GM12878 (cell line): ENCODE results near the gene USH2A. TPM values are rescaled to one million over a fixed set of nuclear protein-coding genes. Genes with fewer than 3 reads are reported as not detected.

ENCODE experiments used
- ATAC-seq: fragments of 200-7000 bp; cut with Tn5 transposase; 3 replicates; pipeline ENCODE4 v1.9.1; 2020; ENCODE audit warnings: mild to moderate bottlenecking, moderate library complexity
- BruUV-seq: library from RNA; stranded (reverse); fragments of 400-500 nt; replicated peaks from 2 replicates; lab custom pipeline; 2021; lab: Mats Ljungman, UMichigan
- CTCF ChIA-PET: fragments of 300-600 bp; sonication (Branson Sonifier 250); formaldehyde crosslinking; extraction: SDS; loops from one replicate; lab custom pipeline; 2021; ENCODE audit warnings: inconsistent platforms; lab: Yijun Ruan, JAX
- POLR2A ChIA-PET: fragments of 350-600 bp; formaldehyde crosslinking; extraction: SDS; loops from one replicate; lab custom pipeline; 2021; ENCODE audit warnings: inconsistent platforms; lab: Charles Lee
- RAD21 ChIA-PET: fragments of 300-600 bp; sonication (Branson Sonifier 250); formaldehyde crosslinking; loops from one replicate; lab custom pipeline; 2023; ENCODE audit warnings: antibody characterized with exemption; ENCODE audit not compliant: unreplicated experiment; lab: Charles Lee
- SMC1A ChIA-PET: fragments of 300-600 bp; sonication (Branson Sonifier 250); formaldehyde crosslinking; loops from one replicate; lab custom pipeline; 2023; ENCODE audit not compliant: unreplicated experiment, uncharacterized antibody; lab: Charles Lee
- DNase-seq: peaks from one replicate; pipeline ENCODE4 v3.0.0-alpha.2; 2011; ENCODE audit warnings: low read depth, low spot score
- FAIRE-seq: peaks from 3 replicates; lab custom pipeline; 2011; peaks lifted over from hg19 to GRCh38; lab: Jason Lieb, UNC
- H2AFZ ChIP-seq: 2 replicates; pipeline ENCODE4 v1.6.0; 2011; ENCODE audit warnings: low read depth, low read length, control low read depth; ENCODE audit not compliant: control insufficient read depth
- H3K27ac ChIP-seq: 2 replicates; pipeline ENCODE4 v1.5.1; 2011; ENCODE audit warnings: control low read depth; ENCODE audit not compliant: control insufficient read depth, insufficient read depth
- H3K27me3 ChIP-seq, 2 experiments: replicated peaks in 1 of 2; 2 replicates each; pipeline versions ENCODE4 v1.6.0 to v1.6.1; 2011; ENCODE audit warnings: low read length in 1 of 2; ENCODE audit not compliant: control insufficient read depth in 2 of 2, insufficient read depth in 2 of 2
- H3K36me3 ChIP-seq, 2 experiments: 2 replicates each; pipeline ENCODE4 v1.5.1; 2011; ENCODE audit warnings: low read length in 1 of 2; ENCODE audit not compliant: control insufficient read depth in 2 of 2, insufficient read depth in 2 of 2
- H3K4me1 ChIP-seq: 2 replicates; pipeline ENCODE4 v1.6.1; 2011; ENCODE audit warnings: mild to moderate bottlenecking, low read length, moderate library complexity, mixed read lengths; ENCODE audit not compliant: control insufficient read depth, insufficient read depth
- H3K4me2 ChIP-seq: 2 replicates; pipeline ENCODE4 v1.6.0; 2011; ENCODE audit warnings: control low read depth; ENCODE audit not compliant: control insufficient read depth, insufficient read depth
- H3K4me3 ChIP-seq: fragments of 200-600 bp; sonication (generic); 2 replicates; pipeline ENCODE4 v1.5.1; 2016
- H3K79me2 ChIP-seq: 2 replicates; pipeline ENCODE4 v1.6.0; 2011; ENCODE audit warnings: low read length; ENCODE audit not compliant: control insufficient read depth, insufficient read depth
- H3K9ac ChIP-seq: 2 replicates; pipeline ENCODE4 v1.8.0; 2011; ENCODE audit warnings: low read length, control low read depth, mixed read lengths; ENCODE audit not compliant: control insufficient read depth, insufficient read depth
- H3K9me3 ChIP-seq: replicated peaks from 3 replicates; pipeline ENCODE4 v1.5.1; 2011; ENCODE audit warnings: mild to moderate bottlenecking, low read length; ENCODE audit not compliant: control insufficient read depth, insufficient read depth
- H4K20me1 ChIP-seq: 2 replicates; pipeline ENCODE4 v1.6.0; 2011; ENCODE audit not compliant: control insufficient read depth, insufficient read depth
- CTCF ChIP-seq, 3 experiments: IDR thresholded peaks in 2 of 3; conservative IDR thresholded peaks in 1 of 3; 2 replicates each; pipeline ENCODE4 v1.5.1; 2011; ENCODE audit warnings: low read depth in 3 of 3, low read length in 3 of 3, mild to moderate bottlenecking in 3 of 3, control low read depth in 2 of 3, moderate library complexity in 2 of 3, inconsistent platforms in 1 of 3, mixed read lengths in 1 of 3; ENCODE audit not compliant: control insufficient read depth in 2 of 3, insufficient read depth in 1 of 3; ENCODE audit errors: extremely low read depth in 1 of 3
- E4F1 ChIP-seq: fragments of 450-650 bp; IDR thresholded peaks from 2 replicates; pipeline ENCODE4 v1.6.1; 2018; ENCODE audit warnings: borderline replicate concordance, mild to moderate bottlenecking; ENCODE audit not compliant: partially characterized antibody
- EED ChIP-seq: sonication (generic); IDR thresholded peaks from 2 replicates; pipeline ENCODE4 v1.6.1; 2016; ENCODE audit warnings: antibody characterized with exemption, low read depth
- ELK1 ChIP-seq: IDR thresholded peaks from 2 replicates; pipeline ENCODE4 v1.6.1; 2012; ENCODE audit warnings: low read depth, low read length, improper control_type of control experiment
- RFX5 ChIP-seq: IDR thresholded peaks from 2 replicates; pipeline ENCODE4 v1.6.1; 2011; ENCODE audit warnings: low read depth, low read length, improper control_type of control experiment
- SKIL ChIP-seq: fragments of 450-650 bp; IDR thresholded peaks from 2 replicates; pipeline ENCODE4 v1.6.1; 2017; ENCODE audit warnings: mild to moderate bottlenecking, low read depth, inconsistent platforms; ENCODE audit not compliant: poor library complexity, severe bottlenecking
- TCF12 ChIP-seq: IDR thresholded peaks from 2 replicates; pipeline ENCODE4 v1.6.1; 2011; ENCODE audit warnings: low read depth, mild to moderate bottlenecking, low read length
- TCF7 ChIP-seq: IDR thresholded peaks from 2 replicates; pipeline ENCODE4 v1.6.1; 2014; ENCODE audit warnings: antibody characterized with exemption, borderline replicate concordance
- ZNF622 ChIP-seq: fragments of 450-650 bp; IDR thresholded peaks from 2 replicates; pipeline ENCODE4 v1.6.1; 2017; ENCODE audit warnings: mild to moderate bottlenecking, inconsistent platforms
- WGBS: methylation state at CpG from one replicate; pipeline ENCODE4 v1.1.6; 2016; ENCODE audit warnings: low lambda C conversion rate; ENCODE audit not compliant: insufficient replicate concordance, insufficient coverage; ENCODE audit errors: missing lambda C conversion rate; 5-methylcytosine and 5-hydroxymethylcytosine counted together
- in situ Hi-C: fragments of 300-500 bp; cut with MboI; formaldehyde crosslinking; loops from 9 replicates; pipeline ENCODE4 v1.14.3; 2018; ENCODE audit warnings: mixed read lengths
- intact Hi-C: fragments of 100-400 bp; cut with micrococcal nuclease; formaldehyde crosslinking; loops from one replicate; pipeline ENCODE4 v1.14.2; 2022; ENCODE audit not compliant: unreplicated experiment
- polyA plus RNA-seq, 11 experiments: library from polyadenylated mRNA; depleted of rRNA in 4 of 11; unstranded in 6 of 11; stranded (reverse) in 5 of 11; fragments of >200 nt; fragmentation: Nextera tagmentation in 4 of 11; fragmentation: Illumina TruSeq in 1 of 11; extraction: Ambion mirVana in 4 of 11; extraction: Trizol in 1 of 11; gene quantifications; 1 replicate in 1 of 11; 2 replicates in 10 of 11; pipeline versions ENCODE4 v1.2.1 to v1.2.3, GENCODE V29; 2011 to 2016; ENCODE audit warnings: inconsistent platforms in 2 of 11, missing spikeins in 2 of 11, low read depth in 1 of 11
- total RNA-seq, 4 experiments: library from RNA; depleted of rRNA in 3 of 4; stranded (reverse); fragments of >200 nt in 3 of 4; fragmentation: Illumina TruSeq in 1 of 4; extraction: Trizol in 1 of 4; gene quantifications; 2 replicates each; pipeline versions ENCODE4 v1.2.1 to v1.2.3, GENCODE V29; 2013 to 2021

The USH2A gene
- total and polyA plus RNA-seq, 10 of the 15 experiments (the other 5 are each of a cell fraction or from before 2014, with no cell fraction given), result under 0.01 to 0.20 (median 0.01) TPM; not detected in 2

GRCh38 chr1:216425577-216425976 is 2.3 kb upstream of the USH2A start:
- Histone ChIP-seq H3K4me1 (no peaks in the 10 kb centered on the region), H3K4me3 (no peak overlapping the region), H3K9me3 (no peaks in the 10 kb centered on the region), H3K36me3 (no peaks in the 10 kb centered on the region), H3K9ac (no peak overlapping the region), H3K79me2 (no peaks in the 10 kb centered on the region), H3K4me2 (no peak overlapping the region), H4K20me1 (no peaks in the 10 kb centered on the region), H2AFZ (no peak overlapping the region), H3K27me3 (no peaks in the 10 kb centered on the region), H3K27ac (no peak overlapping the region)
- DNase-seq (no peak), FAIRE-seq (no peak), ATAC-seq (peak; percentile 27)
- ChIA-PET RAD21 (no interaction called here), SMC1A (no interaction called here), CTCF (no interaction called here), POLR2A (no interaction called here)
- 3% methylated on average over 5 of the region's 5 CpGs for WGBS
- no peak for TF ChIP-seq RFX5
- intact Hi-C loops (no loop called here), in situ Hi-C loops (no loop called here)
- no TSS peak for BruUV-seq

GRCh38 chr1:216420746-216421145 is 2.5 kb downstream of the USH2A start:
- Histone ChIP-seq H3K4me2 (no peak overlapping the region), H4K20me1 (no peaks in the 10 kb centered on the region), H3K4me1 (no peaks in the 10 kb centered on the region), H3K9me3 (no peaks in the 10 kb centered on the region), H3K36me3 (no peaks in the 10 kb centered on the region), H3K4me3 (no peak overlapping the region), H2AFZ (no peak overlapping the region), H3K27ac (no peak overlapping the region), H3K27me3 (no peaks in the 10 kb centered on the region), H3K79me2 (no peaks in the 10 kb centered on the region), H3K9ac (no peak overlapping the region)
- in situ Hi-C loops (no loop called here), intact Hi-C loops (no loop called here)
- BruUV-seq, result no TSS peak
- no peak for DNase-seq
- 0% methylated on average over 1 of the region's 1 CpG for WGBS
- CTCF ChIA-PET, result no interaction called here
- POLR2A ChIA-PET, result no interaction called here
- RAD21 ChIA-PET, result no interaction called here
- SMC1A ChIA-PET, result interaction anchor here (0.8 kb wide), 1 partner anchor 9 kb away, joined by 3 read pairs; no protein-coding TSS in a partner anchor
- ATAC-seq, result no peak
- no peak for FAIRE-seq
- TF ChIP-seq ELK1, result no peak
- TF ChIP-seq ZNF622, result no peak
- TF ChIP-seq E4F1, result no peak
- TF ChIP-seq TCF12, result no peak
- TF ChIP-seq TCF7, result no peak
- TF ChIP-seq CTCF (IDR thresholded peaks at IDR 0.05 in 2 of 3, conservative IDR thresholded peaks at IDR 0.05 in 1 of 3; ENCODE audit: control insufficient read depth in 2 of 3, extremely low read depth in 1 of 3, insufficient read depth in 1 of 3, low read depth in 3 of 3, low read length in 3 of 3), result no peak
- no peak for TF ChIP-seq SKIL
- no peak for TF ChIP-seq EED
